ENCODE measurements around the gene PDZRN3.

The PDZRN3 gene

GRCh38 chr3:73448761-73449301, 175.9 kb downstream of the PDZRN3 start:
- DNase-seq: no peak

- DNase-seq: no peak
Observed at GRCh38 chr3:73448041-73448440, 176.7 kb downstream of the PDZRN3 start.

GRCh38 chr3:73447111-73447510, 177.6 kb downstream of the PDZRN3 start:
- DNase-seq: no peak

GRCh38 chr3:73446467-73447110, 178.2 kb downstream of the PDZRN3 start:
- DNase-seq: no peak

- no peak for DNase-seq
Observed at GRCh38 chr3:73442886-73443285, 181.9 kb downstream of the PDZRN3 start.

- DNase-seq: no peak
Observed at GRCh38 chr3:73442152-73442551, 182.6 kb downstream of the PDZRN3 start.

GRCh38 chr3:73437828-73438227, 186.9 kb downstream of the PDZRN3 start:
- DNase-seq: no peak

- DNase-seq: no peak
Observed at GRCh38 chr3:73435055-73435454, 189.7 kb downstream of the PDZRN3 start.

GRCh38 chr3:73433687-73434086, 191.1 kb downstream of the PDZRN3 start:
- no peak for DNase-seq

- no peak for DNase-seq
Observed at GRCh38 chr3:73433079-73433478, 191.7 kb downstream of the PDZRN3 start.

GRCh38 chr3:73432706-73433032, 192.1 kb downstream of the PDZRN3 start:
- DNase-seq: no peak

GRCh38 chr3:73432023-73432705, 192.6 kb downstream of the PDZRN3 start:
- no peak for DNase-seq

GRCh38 chr3:73431183-73431900, 193.4 kb downstream of the PDZRN3 start:
- no peak for DNase-seq

GRCh38 chr3:73427048-73427706, 197.6 kb downstream of the PDZRN3 start:
- DNase-seq: no peak

- DNase-seq: no peak
Observed at GRCh38 chr3:73426606-73427005, 198.1 kb downstream of the PDZRN3 start.

GRCh38 chr3:73423116-73423515, 201.6 kb downstream of the PDZRN3 start:
- no peak for DNase-seq

GRCh38 chr3:73422571-73422970, 202.2 kb downstream of the PDZRN3 start:
- no peak for DNase-seq

- DNase-seq: no peak
Observed at GRCh38 chr3:73419942-73420341, 204.8 kb downstream of the PDZRN3 start.

- DNase-seq: no peak
Observed at GRCh38 chr3:73419179-73419803, 205.4 kb downstream of the PDZRN3 start.

GRCh38 chr3:73418681-73419080, 206.1 kb downstream of the PDZRN3 start:
- DNase-seq: no peak

GRCh38 chr3:73415118-73415517, 209.6 kb downstream of the PDZRN3 start:
- DNase-seq: no peak

GRCh38 chr3:73413619-73414018, 211.1 kb downstream of the PDZRN3 start:
- DNase-seq: no peak

GRCh38 chr3:73411993-73412392, 212.7 kb downstream of the PDZRN3 start:
- DNase-seq: no peak

Measured in cerebellar nuclear complex (tissue), 1 donor.